ENCODE data around the gene SGPP2.

The SGPP2 gene

GRCh38 chr2:222465746-222466145 is 41.4 kb downstream of the SGPP2 start:
- no peak overlapping the region for H3K4me3 ChIP-seq (ENCODE audit: low read depth, low read length)
- DNase-seq (ENCODE audit: low read depth): no peak
- no peak for TF ChIP-seq CTCF (IDR thresholded peaks at IDR 0.05; ENCODE audit: insufficient read depth, low read depth, low read length, missing control alignments)

- DNase-seq (ENCODE audit: low read depth): no peak
- TF ChIP-seq CTCF (IDR thresholded peaks at IDR 0.05; ENCODE audit: insufficient read depth, low read depth, low read length, missing control alignments): no peak
- no peak overlapping the region for H3K4me3 ChIP-seq (ENCODE audit: low read depth, low read length)
These were observed 44.0 kb downstream of the SGPP2 start for GRCh38 chr2:222468346-222468745.

GRCh38 chr2:222470802-222471468 is 46.6 kb downstream of the SGPP2 start:
- no peak overlapping the region for H3K4me3 ChIP-seq (ENCODE audit: low read depth, low read length)
- no peak for DNase-seq (ENCODE audit: low read depth)
- TF ChIP-seq CTCF (IDR thresholded peaks at IDR 0.05; ENCODE audit: insufficient read depth, low read depth, low read length, missing control alignments): no peak

GRCh38 chr2:222477962-222478608 is 53.7 kb downstream of the SGPP2 start:
- DNase-seq (ENCODE audit: low read depth): no peak
- no peak for TF ChIP-seq CTCF (IDR thresholded peaks at IDR 0.05; ENCODE audit: insufficient read depth, low read depth, low read length, missing control alignments)
- no peak overlapping the region for H3K4me3 ChIP-seq (ENCODE audit: low read depth, low read length)

- H3K4me3 ChIP-seq (ENCODE audit: low read depth, low read length): no peak overlapping the region
- no peak for TF ChIP-seq CTCF (IDR thresholded peaks at IDR 0.05; ENCODE audit: insufficient read depth, low read depth, low read length, missing control alignments)
- no peak for DNase-seq (ENCODE audit: low read depth)
These were observed 55.5 kb downstream of the SGPP2 start for GRCh38 chr2:222479859-222480258.

GRCh38 chr2:222480497-222480896 is 56.2 kb downstream of the SGPP2 start:
- no peak for TF ChIP-seq CTCF (IDR thresholded peaks at IDR 0.05; ENCODE audit: insufficient read depth, low read depth, low read length, missing control alignments)
- H3K4me3 ChIP-seq (ENCODE audit: low read depth, low read length): no peak overlapping the region

GRCh38 chr2:222481941-222482340 is 57.6 kb downstream of the SGPP2 start:
- H3K4me3 ChIP-seq (ENCODE audit: low read depth, low read length): no peak overlapping the region
- no peak for TF ChIP-seq CTCF (IDR thresholded peaks at IDR 0.05; ENCODE audit: insufficient read depth, low read depth, low read length, missing control alignments)
- DNase-seq (ENCODE audit: low read depth): no peak

More at GRCh38 chr2:222480497-222480896, 56.2 kb downstream of the SGPP2 start:
- DNase-seq (ENCODE audit: low read depth): no peak

Data from GM12865 (cell line).